H1 (cell line): ENCODE data around the gene PTGES3L. TPM values are rescaled to one million over a fixed set of nuclear protein-coding genes. Genes with fewer than 3 reads are reported as not detected.
"Not testable (repeated sequence)": the region's sequence is repeated elsewhere in the genome, so short reads cannot be mapped to it uniquely, and the experiment has no call there.

Source experiments
- CTCF ChIA-PET: fragments of 300-600 bp; sonication (Branson Sonifier 250); formaldehyde crosslinking; loops from one replicate; lab custom pipeline; 2021; ENCODE audit not compliant: partially characterized antibody; lab: Charles Lee
- POLR2A ChIA-PET: fragments of 300-600 bp; sonication (Branson Sonifier 250); formaldehyde crosslinking; loops from one replicate; lab custom pipeline; 2021; ENCODE audit warnings: inconsistent platforms; ENCODE audit not compliant: partially characterized antibody; lab: Charles Lee
- DNase-seq, 2 experiments: peaks; one replicate each; pipeline versions ENCODE4 v3.0.0 to v3.0.0-alpha.2; 2010 to 2022; ENCODE audit warnings: low spot score in 2 of 2, low read depth in 1 of 2, mixed read lengths in 1 of 2
- FAIRE-seq: peaks from 2 replicates; lab custom pipeline; 2011; peaks lifted over from hg19 to GRCh38; lab: Jason Lieb, UNC
- H2AFZ ChIP-seq: 2 replicates; pipeline ENCODE4 v1.8.1; 2012; ENCODE audit warnings: low read length, inconsistent platforms
- H2AK5ac ChIP-seq: 2 replicates; pipeline ENCODE4 v1.6.1; 2013; ENCODE audit warnings: low read depth, low read length
- H2BK120ac ChIP-seq: replicated peaks from 2 replicates; pipeline ENCODE3; 2013; ENCODE audit warnings: low read depth, low read length, inconsistent platforms
- H2BK12ac ChIP-seq: 2 replicates; pipeline ENCODE4 v1.6.1; 2013; ENCODE audit warnings: low read depth, low read length
- H2BK15ac ChIP-seq: 2 replicates; pipeline ENCODE4 v1.6.1; 2013; ENCODE audit warnings: low read length
- H2BK20ac ChIP-seq: 2 replicates; pipeline ENCODE4 v1.6.1; 2013; ENCODE audit warnings: low read length
- H2BK5ac ChIP-seq: 2 replicates; pipeline ENCODE4 v1.6.1; 2013; ENCODE audit warnings: low read depth, low read length
- H3K14ac ChIP-seq: 2 replicates; pipeline ENCODE4 v1.6.1; 2013; ENCODE audit warnings: inconsistent platforms; ENCODE audit not compliant: insufficient read length
- H3K18ac ChIP-seq: 2 replicates; pipeline ENCODE4 v1.6.1; 2013; ENCODE audit warnings: low read length; ENCODE audit errors: extremely low read depth
- H3K23ac ChIP-seq: 2 replicates; pipeline ENCODE4 v1.6.1; 2013; ENCODE audit warnings: inconsistent platforms; ENCODE audit not compliant: insufficient read length
- H3K23me2 ChIP-seq: 2 replicates; pipeline ENCODE4 v1.6.1; 2013; ENCODE audit warnings: low read depth, low read length
- H3K27ac ChIP-seq: 2 replicates; pipeline ENCODE4 v1.6.1; 2011; ENCODE audit warnings: low read depth, low read length, inconsistent platforms
- H3K27me3 ChIP-seq, 4 experiments: replicated peaks in 1 of 4; 1 replicate in 1 of 4; 2 replicates in 3 of 4; pipeline versions ENCODE4 v1.6.1 to v1.8.1; 2011 to 2013; ENCODE audit warnings: low read length in 3 of 4, mild to moderate bottlenecking in 3 of 4, inconsistent platforms in 2 of 4, mixed read lengths in 2 of 4, moderate library complexity in 1 of 4; ENCODE audit not compliant: control insufficient read depth in 3 of 4, insufficient read depth in 3 of 4; ENCODE audit errors: extremely low read depth in 1 of 4
- H3K36me3 ChIP-seq, 4 experiments: 2 replicates each; pipeline versions ENCODE4 v1.6.1 to v1.8.1; 2011 to 2013; ENCODE audit warnings: mild to moderate bottlenecking in 4 of 4, low read length in 3 of 4, moderate library complexity in 2 of 4, control low read depth in 1 of 4, inconsistent platforms in 1 of 4; ENCODE audit not compliant: insufficient read depth in 4 of 4, control insufficient read depth in 2 of 4
- H3K4ac ChIP-seq: replicated peaks from 2 replicates; pipeline ENCODE3; 2013; ENCODE audit warnings: low read length, low read depth, mixed read lengths, inconsistent platforms; ENCODE audit not compliant: insufficient read length
- H3K4me1 ChIP-seq, 4 experiments: replicated peaks in 1 of 4; 1 replicate in 1 of 4; 2 replicates in 3 of 4; pipeline versions ENCODE4 v1.6.1 to v1.8.1; 2011 to 2013; ENCODE audit warnings: low read length in 3 of 4, inconsistent platforms in 2 of 4, mixed read lengths in 1 of 4; ENCODE audit not compliant: insufficient read depth in 4 of 4, control insufficient read depth in 3 of 4
- H3K4me2 ChIP-seq, 2 experiments: 2 replicates each; pipeline versions ENCODE4 v1.6.1 to v1.8.1; 2011 to 2013; ENCODE audit warnings: low read depth in 2 of 2, low read length in 2 of 2, control low read depth in 1 of 2, inconsistent platforms in 1 of 2, mild to moderate bottlenecking in 1 of 2; ENCODE audit not compliant: insufficient read depth in 1 of 2
- H3K4me3 ChIP-seq, 4 experiments: fragments of 200-600, 300-600 bp in 1 of 4; sonication (generic), shearing (Covaris generic), sonication (Bioruptor Twin) in 1 of 4; 2 replicates each; pipeline versions ENCODE4 v1.5.1 to v1.8.1; 2011 to 2016; ENCODE audit warnings: low read length in 4 of 4, low read depth in 3 of 4, control low read depth in 2 of 4, inconsistent platforms in 2 of 4, mild to moderate bottlenecking in 2 of 4, mixed read lengths in 1 of 4, moderate library complexity in 1 of 4; ENCODE audit not compliant: insufficient read depth in 2 of 4; ENCODE audit errors: extremely low read depth in 1 of 4
- H3K56ac ChIP-seq: replicated peaks from 2 replicates; pipeline ENCODE3; 2013; ENCODE audit warnings: low read depth, mild to moderate bottlenecking, mixed read lengths, low read length, inconsistent platforms; ENCODE audit not compliant: insufficient read length
- H3K79me1 ChIP-seq: 2 replicates; pipeline ENCODE4 v1.6.1; 2013; ENCODE audit warnings: low read depth, low read length, control low read depth
- H3K79me2 ChIP-seq, 2 experiments: 2 replicates each; pipeline versions ENCODE4 v1.6.1 to v1.8.1; 2012 to 2013; ENCODE audit warnings: low read length in 2 of 2, mild to moderate bottlenecking in 2 of 2, inconsistent platforms in 1 of 2; ENCODE audit not compliant: insufficient read depth in 2 of 2, control insufficient read depth in 1 of 2
- H3K9ac ChIP-seq, 4 experiments: replicated peaks in 1 of 4; 1 replicate in 1 of 4; 2 replicates in 3 of 4; pipeline versions ENCODE4 v1.6.1 to v1.8.1; 2011 to 2013; ENCODE audit warnings: low read depth in 3 of 4, low read length in 3 of 4, control low read depth in 2 of 4, mild to moderate bottlenecking in 2 of 4, moderate library complexity in 2 of 4, inconsistent platforms in 1 of 4; ENCODE audit errors: extremely low read depth in 1 of 4
- H3K9me3 ChIP-seq, 2 experiments: 2 replicates each; pipeline versions ENCODE4 v1.6.1 to v1.8.1; 2012 to 2013; ENCODE audit warnings: mild to moderate bottlenecking in 2 of 2, moderate library complexity in 2 of 2, control low read depth in 1 of 2, inconsistent platforms in 1 of 2, low read depth in 1 of 2, low read length in 1 of 2, mixed read lengths in 1 of 2; ENCODE audit not compliant: insufficient read depth in 2 of 2
- H4K20me1 ChIP-seq, 2 experiments: replicated peaks in 1 of 2; 2 replicates each; pipeline versions ENCODE3 to v1.8.1; 2011 to 2013; ENCODE audit warnings: inconsistent platforms in 2 of 2, low read length in 2 of 2, mild to moderate bottlenecking in 1 of 2; ENCODE audit not compliant: insufficient read depth in 2 of 2, control insufficient read depth in 1 of 2
- H4K5ac ChIP-seq: 2 replicates; pipeline ENCODE4 v1.6.1; 2013; ENCODE audit warnings: low read length, low read depth, mixed read lengths, inconsistent platforms; ENCODE audit not compliant: insufficient read length
- H4K8ac ChIP-seq: 2 replicates; pipeline ENCODE4 v1.8.0; 2013; ENCODE audit warnings: mild to moderate bottlenecking, moderate library complexity, low read length, inconsistent platforms; ENCODE audit not compliant: insufficient read depth; ENCODE audit errors: extremely low read depth
- H4K91ac ChIP-seq: replicated peaks from 2 replicates; pipeline ENCODE3; 2013; ENCODE audit warnings: low read length, mixed read lengths, inconsistent platforms; ENCODE audit not compliant: insufficient read length
- ATF2 ChIP-seq: IDR thresholded peaks from 2 replicates; pipeline ENCODE4 v1.6.1; 2012; ENCODE audit warnings: low read length, inconsistent platforms
- BRCA1 ChIP-seq: IDR thresholded peaks from 2 replicates; pipeline ENCODE4 v1.6.1; 2012; ENCODE audit warnings: low read depth, low read length, improper control_type of control experiment
- CBX8 ChIP-seq: fragments of 300-800, 300-1000 bp; sonication (generic); IDR thresholded peaks from 2 replicates; pipeline ENCODE4 v1.7.1; 2016; ENCODE audit warnings: low read depth, low read length, borderline replicate concordance
- EZH2 ChIP-seq: fragments of 200-600 bp; sonication (generic); IDR thresholded peaks from 2 replicates; pipeline ENCODE4 v1.7.1; 2012; ENCODE audit warnings: low read depth, mild to moderate bottlenecking, moderate library complexity, low read length, inconsistent platforms; ENCODE audit not compliant: severe bottlenecking
- KDM5A ChIP-seq: fragments of 200-600 bp; IDR thresholded peaks from 2 replicates; pipeline ENCODE4 v1.7.1; 2012; ENCODE audit warnings: mild to moderate bottlenecking, low read length, inconsistent platforms, mixed read lengths
- POLR2AphosphoS5 ChIP-seq: IDR thresholded peaks from 2 replicates; pipeline ENCODE4 v1.6.1; 2011; ENCODE audit warnings: low read depth, low read length
- SRF ChIP-seq: IDR thresholded peaks from 2 replicates; pipeline ENCODE4 v1.6.1; 2011; ENCODE audit warnings: mild to moderate bottlenecking, low read depth, low read length, moderate library complexity
- WGBS, 2 experiments: shearing (Covaris generic) in 1 of 2; methylation state at CpG; one replicate each; pipeline versions ENCODE4 v1.1.6 to v1.1.7; 2013 to 2015; ENCODE audit warnings: low lambda C conversion rate in 2 of 2, mixed read lengths in 2 of 2, inconsistent platforms in 1 of 2, low coverage in 1 of 2, missing lambda C conversion rate in 1 of 2; ENCODE audit not compliant: insufficient replicate concordance in 2 of 2, insufficient coverage in 1 of 2, insufficient read length in 1 of 2; ENCODE audit errors: extremely low coverage in 1 of 2, missing lambda C conversion rate in 1 of 2; 5-methylcytosine and 5-hydroxymethylcytosine counted together
- polyA plus RNA-seq, 7 experiments: library from polyadenylated mRNA; depleted of rRNA in 3 of 7; stranded (reverse) in 5 of 7; unstranded in 2 of 7; fragments of >200 nt in 5 of 7; fragments of 200-250 nt in 2 of 7; gene quantifications; 1 replicate in 5 of 7; 2 replicates in 1 of 7; 4 replicates in 1 of 7; pipeline versions ENCODE4 v1.2.1 to v1.2.3, GENCODE V29; 2011 to 2013; ENCODE audit warnings: missing spikeins in 2 of 7, mixed read lengths in 2 of 7
- total RNA-seq: library from RNA; stranded (reverse); fragmentation: NEBNext Ultra II Directional; extraction: Animal tissue kit (Norgen Biotek cat#: 25700); gene quantifications from 2 replicates; pipeline ENCODE4 v1.2.1, GENCODE V29; 2021

PTGES3L gene
- total and polyA plus RNA-seq, 2 of the 8 experiments (the other 6 are each of a cell fraction or from before 2014, with no cell fraction given): 3.0 to 3.6 TPM

DNA sequence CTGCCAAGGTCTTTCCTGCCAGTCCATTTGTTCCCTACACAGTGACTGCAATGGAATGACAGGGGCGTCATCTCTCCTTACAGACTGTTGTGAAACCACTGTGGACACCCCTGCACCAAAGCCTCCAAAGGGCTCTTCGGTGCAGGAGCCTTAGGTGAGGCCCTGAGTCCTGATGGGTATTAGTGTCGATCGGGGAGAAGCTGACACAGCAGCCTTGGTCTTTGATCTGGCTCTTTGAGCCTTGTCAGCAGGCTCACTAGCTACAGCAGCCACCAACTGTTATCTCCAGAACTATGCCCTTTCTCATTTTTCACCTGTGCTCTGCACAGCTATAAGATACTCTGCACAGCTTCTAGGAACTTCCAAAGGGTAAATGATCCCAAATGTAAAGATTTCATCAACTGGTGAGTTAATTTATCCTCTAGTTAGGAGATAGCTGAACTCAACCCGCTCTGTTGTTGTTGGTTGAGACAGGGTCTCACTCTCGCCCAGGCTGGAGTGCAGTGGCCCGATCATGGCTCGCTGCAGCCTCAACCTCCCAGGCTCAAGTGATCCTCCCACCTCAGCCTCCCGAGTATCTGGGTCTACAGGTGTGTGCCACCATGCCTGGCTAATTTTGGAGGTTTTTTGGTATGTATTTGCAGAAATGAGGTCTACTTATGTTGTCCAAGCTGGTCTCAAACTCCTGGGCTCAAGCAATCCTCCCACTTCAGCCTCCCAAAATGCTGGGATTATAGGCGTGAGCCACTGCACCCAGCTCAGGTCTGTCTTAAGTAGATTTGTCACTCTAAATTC lies 59.6 kb downstream of the PTGES3L start (continued):
- TF ChIP-seq BRCA1: no peak
- no peak for TF ChIP-seq ATF2
- TF ChIP-seq CBX8: no peak
- no peak for TF ChIP-seq EZH2
- TF ChIP-seq POLR2AphosphoS5: no peak
- no peak for TF ChIP-seq KDM5A
- no peak for TF ChIP-seq SRF

DNA sequence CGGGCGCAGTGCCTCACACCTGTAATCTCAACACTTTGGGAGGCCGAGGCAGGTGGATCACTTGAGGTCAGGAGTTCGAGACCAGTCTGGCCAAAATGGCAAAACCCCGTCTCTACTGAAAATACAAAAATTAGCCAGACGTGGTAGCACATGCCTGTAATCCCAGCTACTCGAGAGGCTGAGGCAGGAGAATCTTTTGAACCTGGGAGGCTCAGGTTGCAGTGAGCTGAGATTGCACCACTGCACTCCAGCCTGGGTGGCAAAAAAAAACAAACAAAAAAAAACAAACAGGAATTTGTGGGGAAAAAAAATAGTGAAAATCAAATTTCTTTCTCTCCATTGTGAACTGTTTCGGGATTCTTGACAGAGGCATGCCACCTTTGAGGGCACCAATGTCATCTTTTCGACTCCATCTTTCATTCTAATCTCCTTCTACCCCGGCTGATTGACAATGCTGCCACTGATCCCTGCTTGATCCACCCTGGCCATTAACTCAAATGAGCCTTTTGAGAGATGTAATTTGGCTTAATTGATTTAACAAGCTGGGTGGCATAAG lies 60.3 kb downstream of the PTGES3L start:
- not testable (repeated sequence) for H2AK5ac ChIP-seq, H3K4ac ChIP-seq, H2BK5ac ChIP-seq, H4K20me1 ChIP-seq, H3K9me3 ChIP-seq, H3K4me3 ChIP-seq, FAIRE-seq, H3K4me2 ChIP-seq, H2BK20ac ChIP-seq, H4K5ac ChIP-seq, DNase-seq, H3K23ac ChIP-seq, H3K9ac ChIP-seq, H3K23me2 ChIP-seq, H3K18ac ChIP-seq, H3K56ac ChIP-seq, H2BK120ac ChIP-seq, H3K79me1 ChIP-seq, H3K27me3 ChIP-seq, H3K79me2 ChIP-seq, H2BK15ac ChIP-seq, H3K27ac ChIP-seq, H2AFZ ChIP-seq, H3K36me3 ChIP-seq, H4K8ac ChIP-seq, H3K4me1 ChIP-seq, H2BK12ac ChIP-seq, H4K91ac ChIP-seq, H3K14ac ChIP-seq
- ChIA-PET CTCF (interaction anchor here (0.6 to 3.7 kb wide), 12 partner anchors 9 to 85 kb away, joined by 3 to 18 read pairs (median 4); no protein-coding TSS in a partner anchor), POLR2A (interaction anchor here (1.0 to 3.7 kb wide), 3 partner anchors 9 to 107 kb away, joined by 3 to 11 read pairs (median 4); no protein-coding TSS in a partner anchor)
- WGBS, 2 experiments: 85% methylated on average over 10 of the region's 10 CpGs; no CpG with 5 or more reads in 1 of the 2 experiments
